K562 (cell line): ENCODE data around the gene MTA2. TPM values are rescaled to one million over a fixed set of nuclear protein-coding genes. Genes with fewer than 3 reads are reported as not detected.

Experiments
- ATAC-seq: fragments of 200-7000 bp; cut with Tn5 transposase; 3 replicates; pipeline ENCODE4 v1.9.1; 2020; ENCODE audit warnings: moderate library complexity
- BruUV-seq: library from RNA; stranded (reverse); fragments of 400-500 nt; replicated peaks from 2 replicates; lab custom pipeline; 2021; lab: Mats Ljungman, UMichigan
- CTCF ChIA-PET: fragments of 300-600 bp; formaldehyde crosslinking; extraction: SDS; loops from one replicate; lab custom pipeline; 2021; ENCODE audit warnings: low intra/inter-chr PET ratio; lab: Yijun Ruan, JAX
- POLR2A ChIA-PET: fragments of 300-600, 350-650 bp; sonication (Branson Sonifier 250); formaldehyde crosslinking; extraction: SDS; loops from one replicate; lab custom pipeline; 2021; ENCODE audit warnings: antibody characterized with exemption, inconsistent platforms; lab: Yijun Ruan, JAX
- DNase-seq, 4 experiments: peaks; one replicate each; pipeline versions ENCODE4 v3.0.0 to v3.0.0-alpha.2; 2011 to 2018; ENCODE audit warnings: low spot score in 3 of 4, mixed read lengths in 3 of 4; ENCODE audit errors: extremely low read depth in 1 of 4
- FAIRE-seq: peaks from 2 replicates; lab custom pipeline; 2011; peaks lifted over from hg19 to GRCh38; lab: Jason Lieb, UNC
- H2AFZ ChIP-seq: 2 replicates; pipeline ENCODE4 v1.6.0; 2011; ENCODE audit warnings: low read depth, low read length, control low read depth, inconsistent platforms
- H3K27ac ChIP-seq: fragments of 200-600 bp; 3 replicates; pipeline ENCODE4 v1.8.0; 2011; ENCODE audit warnings: low read depth, mild to moderate bottlenecking, control low read depth, inconsistent platforms, low read length, moderate library complexity, mixed read lengths; ENCODE audit errors: extremely low read depth
- H3K27me3 ChIP-seq, 2 experiments: fragments of 300-600 bp in 1 of 2; 2 replicates in 1 of 2; 3 replicates in 1 of 2; pipeline versions ENCODE4 v1.6.0 to v1.8.0; 2011; ENCODE audit warnings: inconsistent platforms in 2 of 2, low read length in 2 of 2, mild to moderate bottlenecking in 1 of 2, mixed read lengths in 1 of 2, moderate library complexity in 1 of 2; ENCODE audit not compliant: control insufficient read depth in 2 of 2, insufficient read depth in 2 of 2
- H3K36me3 ChIP-seq: fragments of 300-600 bp; 3 replicates; pipeline ENCODE4 v1.8.0; 2011; ENCODE audit warnings: mild to moderate bottlenecking, low read length, inconsistent platforms; ENCODE audit not compliant: control insufficient read depth, insufficient read depth
- H3K4me1 ChIP-seq, 2 experiments: fragments of 200-600 bp in 1 of 2; replicated peaks in 1 of 2; 2 replicates in 1 of 2; 3 replicates in 1 of 2; pipeline versions ENCODE4 v1.5.1 to v1.8.0; 2011; ENCODE audit warnings: inconsistent platforms in 2 of 2, low read length in 2 of 2, mild to moderate bottlenecking in 1 of 2, mixed read lengths in 1 of 2, moderate library complexity in 1 of 2; ENCODE audit not compliant: control insufficient read depth in 2 of 2, insufficient read depth in 2 of 2
- H3K4me2 ChIP-seq: 2 replicates; pipeline ENCODE4 v1.6.1; 2011; ENCODE audit warnings: low read length, control low read depth, inconsistent platforms, mixed read lengths; ENCODE audit not compliant: insufficient read depth
- H3K4me3 ChIP-seq: fragments of 200-600 bp; sonication (generic), shearing (Covaris generic); 2 replicates; pipeline ENCODE4 v1.5.1; 2016; ENCODE audit warnings: control low read depth, inconsistent platforms
- H3K79me2 ChIP-seq: fragments of 200-600 bp; 3 replicates; pipeline ENCODE4 v1.8.0; 2011; ENCODE audit warnings: low read length, inconsistent platforms; ENCODE audit not compliant: control insufficient read depth, insufficient read depth
- H3K9ac ChIP-seq, 2 experiments: 2 replicates each; pipeline versions ENCODE4 v1.6.0 to v1.6.1; 2011; ENCODE audit warnings: low read depth in 2 of 2, low read length in 2 of 2, control low read depth in 1 of 2, inconsistent platforms in 1 of 2, mild to moderate bottlenecking in 1 of 2, mixed read lengths in 1 of 2; ENCODE audit not compliant: insufficient read depth in 1 of 2
- H3K9me1 ChIP-seq: one replicate; pipeline ENCODE4 v1.6.0; 2011; ENCODE audit warnings: inconsistent platforms, mild to moderate bottlenecking, low read length, moderate library complexity; ENCODE audit not compliant: control insufficient read depth, insufficient read depth
- H3K9me3 ChIP-seq: replicated peaks from 2 replicates; pipeline ENCODE4 v1.5.1; 2011; ENCODE audit warnings: low read depth, low read length, inconsistent platforms; ENCODE audit not compliant: control insufficient read depth, insufficient read depth
- H4K20me1 ChIP-seq: replicated peaks from 2 replicates; pipeline ENCODE4 v1.6.1; 2011; ENCODE audit warnings: low read length, inconsistent platforms, mixed read lengths; ENCODE audit not compliant: control insufficient read depth, insufficient read depth
- BACH1 ChIP-seq: fragments of 200-800 bp; sonication (Bioruptor generic); IDR thresholded peaks from 2 replicates; pipeline ENCODE4 v1.6.1; 2016; ENCODE audit warnings: missing genetic modification characterization, missing compliant biosample characterization
- HNRNPUL1 ChIP-seq: fragments of 200-400 bp; formaldehyde crosslinking; IDR thresholded peaks from 2 replicates; pipeline ENCODE4 v1.6.1; 2017; ENCODE audit warnings: low read length
- KAT8 ChIP-seq: fragments of 450-650 bp; IDR thresholded peaks from 2 replicates; pipeline ENCODE4 v1.6.1; 2016; ENCODE audit warnings: low read depth, mild to moderate bottlenecking
- MAFF ChIP-seq: IDR thresholded peaks from 2 replicates; pipeline ENCODE4 v1.6.1; 2012; ENCODE audit warnings: low read length, improper control_type of control experiment
- MYNN ChIP-seq, 2 experiments: sonication (generic); formaldehyde crosslinking in 1 of 2; IDR thresholded peaks; 2 replicates each; pipeline versions ENCODE4 v1.5.0 to v1.6.1; 2016 to 2020; ENCODE audit warnings: antibody characterized with exemption in 1 of 2, missing genetic modification reagents in 1 of 2
- NRF1 ChIP-seq, 2 experiments: fragments of 450-650 bp; IDR thresholded peaks in 1 of 2; conservative IDR thresholded peaks in 1 of 2; 2 replicates each; pipeline ENCODE4 v1.6.1; 2014; ENCODE audit warnings: mild to moderate bottlenecking in 2 of 2
- POLR2AphosphoS2 ChIP-seq: IDR thresholded peaks from 2 replicates; pipeline ENCODE4 v1.6.1; 2012; ENCODE audit warnings: low read length, improper control_type of control experiment
- POLR2G ChIP-seq: fragments of 200-400 bp; formaldehyde crosslinking; IDR thresholded peaks from 2 replicates; pipeline ENCODE4 v1.6.1; 2017; ENCODE audit warnings: low read depth, mild to moderate bottlenecking, antibody characterized with exemption, low read length, moderate library complexity
- RB1 ChIP-seq: fragments of 450-650 bp; IDR thresholded peaks from 2 replicates; pipeline ENCODE4 v1.6.1; 2017; ENCODE audit warnings: low read depth, mild to moderate bottlenecking
- SIN3A ChIP-seq, 2 experiments: fragments of 150-350 bp in 1 of 2; IDR thresholded peaks; 2 replicates each; pipeline ENCODE4 v1.6.1; 2011 to 2016; ENCODE audit warnings: borderline replicate concordance in 2 of 2, low read depth in 2 of 2, low read length in 2 of 2, mild to moderate bottlenecking in 2 of 2, moderate library complexity in 2 of 2; ENCODE audit not compliant: control insufficient read depth in 1 of 2
- SPI1 ChIP-seq: IDR thresholded peaks from 2 replicates; pipeline ENCODE4 v1.6.1; 2011; ENCODE audit warnings: low read depth, low read length, control low read depth, borderline replicate concordance
- TARDBP ChIP-seq: fragments of 450-650 bp; IDR thresholded peaks from 2 replicates; pipeline ENCODE4 v1.6.1; 2016
- ZNF436 ChIP-seq: fragments of 250-450, 450-650 bp; sonication (Bioruptor Pico); formaldehyde crosslinking; IDR thresholded peaks from 2 replicates; pipeline ENCODE4 v1.7.0; 2020; ENCODE audit warnings: mild to moderate bottlenecking
- WGBS: fragments of 100-300 bp; shearing (Covaris generic); methylation state at CpG from one replicate; pipeline ENCODE4 v1.1.6; 2016; ENCODE audit warnings: low coverage, mixed read lengths; ENCODE audit not compliant: insufficient coverage; ENCODE audit errors: missing lambda C conversion rate; 5-methylcytosine and 5-hydroxymethylcytosine counted together
- in situ Hi-C: fragments of 300-500 bp; cut with MboI; formaldehyde crosslinking; loops from 4 replicates; pipeline ENCODE4 v1.15.0; 2018; ENCODE audit warnings: inconsistent platforms, mixed read lengths
- intact Hi-C: fragments of 100-400 bp; cut with micrococcal nuclease; formaldehyde crosslinking; loops from 2 replicates; pipeline ENCODE4 v1.14.2; 2022
- polyA plus RNA-seq, 8 experiments: library from polyadenylated mRNA; depleted of rRNA in 4 of 8; stranded (reverse) in 5 of 8; unstranded in 3 of 8; fragments of >200 nt; fragmentation: Nextera tagmentation in 2 of 8; fragmentation: Illumina TruSeq in 1 of 8; extraction: Ambion mirVana in 2 of 8; extraction: Trizol in 1 of 8; gene quantifications; 2 replicates each; pipeline versions ENCODE4 v1.2.1 to v1.2.3, GENCODE V29; 2011 to 2014; ENCODE audit warnings: inconsistent platforms in 1 of 8, missing spikeins in 1 of 8
- total RNA-seq, 7 experiments: library from RNA; depleted of rRNA in 6 of 7; stranded (reverse); fragments of >200 nt in 6 of 7; fragmentation: Illumina TruSeq in 2 of 7; extraction: Trizol in 2 of 7; gene quantifications; 2 replicates each; pipeline versions ENCODE4 v1.2.1 to v1.2.3, GENCODE V29; 2011 to 2021; ENCODE audit warnings: low replicate concordance in 1 of 7
- TF ChIP-seq, protein P1 (sequence below): sonication (generic); formaldehyde crosslinking; IDR thresholded peaks from 2 replicates; pipeline ENCODE4 v1.8.0; 2022; ENCODE audit warnings: mild to moderate bottlenecking, low read depth, missing genetic modification reagents
- TF ChIP-seq, protein P2 (sequence below): fragments of 250-450 bp; sonication (Bioruptor Pico); IDR thresholded peaks from 2 replicates; pipeline ENCODE4 v1.8.0; 2021; ENCODE audit warnings: moderate library complexity, mild to moderate bottlenecking, inconsistent platforms
- TF ChIP-seq, protein P3 (sequence below): fragments of 250-450 bp; sonication (Bioruptor Pico); IDR thresholded peaks from 2 replicates; pipeline ENCODE4 v1.8.0; 2022; ENCODE audit warnings: moderate library complexity, mild to moderate bottlenecking, inconsistent platforms
- TF ChIP-seq, protein P4 (sequence below), 2 experiments: fragments of 450-650 bp; conservative IDR thresholded peaks; 2 replicates each; pipeline ENCODE4 v1.6.1; 2017; ENCODE audit warnings: mild to moderate bottlenecking in 2 of 2, moderate library complexity in 2 of 2

MTA2 gene
- total and polyA plus RNA-seq, 9 of the 15 experiments (the other 6 are each of a cell fraction or from before 2014, with no cell fraction given): 6.2 to 220 (median 172) TPM

DNA sequence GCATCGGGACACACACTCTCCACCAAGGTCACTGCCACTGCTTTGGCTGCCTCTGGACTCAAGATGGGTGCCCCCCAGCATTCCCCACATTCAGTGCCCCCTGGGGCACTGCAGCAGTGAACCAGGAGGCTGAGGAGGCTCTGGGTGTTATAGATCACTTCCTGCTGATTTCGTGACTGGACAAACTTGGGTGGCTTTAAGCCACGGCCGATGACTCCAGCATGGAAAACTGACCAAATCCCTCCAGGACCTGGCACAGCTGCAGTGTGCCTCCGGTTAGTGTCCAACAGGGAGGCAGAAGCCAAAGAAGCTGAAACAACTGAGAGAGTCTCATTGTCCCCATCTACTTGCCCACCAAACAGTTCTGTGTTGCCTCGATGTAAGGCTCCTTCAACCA lies 45.9 kb upstream of the MTA2 start (continued):
- TF ChIP-seq, protein P1, sequence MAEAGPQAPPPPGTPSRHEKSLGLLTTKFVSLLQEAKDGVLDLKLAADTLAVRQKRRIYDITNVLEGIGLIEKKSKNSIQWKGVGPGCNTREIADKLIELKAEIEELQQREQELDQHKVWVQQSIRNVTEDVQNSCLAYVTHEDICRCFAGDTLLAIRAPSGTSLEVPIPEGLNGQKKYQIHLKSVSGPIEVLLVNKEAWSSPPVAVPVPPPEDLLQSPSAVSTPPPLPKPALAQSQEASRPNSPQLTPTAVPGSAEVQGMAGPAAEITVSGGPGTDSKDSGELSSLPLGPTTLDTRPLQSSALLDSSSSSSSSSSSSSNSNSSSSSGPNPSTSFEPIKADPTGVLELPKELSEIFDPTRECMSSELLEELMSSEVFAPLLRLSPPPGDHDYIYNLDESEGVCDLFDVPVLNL: no peak
- TF ChIP-seq KAT8 (no peak), BACH1 (tag) (no peak), SPI1 (no peak), HNRNPUL1 (no peak), TARDBP (no peak)
- TF ChIP-seq, protein P2, sequence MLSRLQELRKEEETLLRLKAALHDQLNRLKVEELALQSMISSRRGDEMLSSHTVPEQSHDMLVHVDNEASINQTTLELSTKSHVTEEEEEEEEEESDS (CRISPR knock-in tag): no peak
- TF ChIP-seq, all 486 proteins: peak for 0

DNA sequence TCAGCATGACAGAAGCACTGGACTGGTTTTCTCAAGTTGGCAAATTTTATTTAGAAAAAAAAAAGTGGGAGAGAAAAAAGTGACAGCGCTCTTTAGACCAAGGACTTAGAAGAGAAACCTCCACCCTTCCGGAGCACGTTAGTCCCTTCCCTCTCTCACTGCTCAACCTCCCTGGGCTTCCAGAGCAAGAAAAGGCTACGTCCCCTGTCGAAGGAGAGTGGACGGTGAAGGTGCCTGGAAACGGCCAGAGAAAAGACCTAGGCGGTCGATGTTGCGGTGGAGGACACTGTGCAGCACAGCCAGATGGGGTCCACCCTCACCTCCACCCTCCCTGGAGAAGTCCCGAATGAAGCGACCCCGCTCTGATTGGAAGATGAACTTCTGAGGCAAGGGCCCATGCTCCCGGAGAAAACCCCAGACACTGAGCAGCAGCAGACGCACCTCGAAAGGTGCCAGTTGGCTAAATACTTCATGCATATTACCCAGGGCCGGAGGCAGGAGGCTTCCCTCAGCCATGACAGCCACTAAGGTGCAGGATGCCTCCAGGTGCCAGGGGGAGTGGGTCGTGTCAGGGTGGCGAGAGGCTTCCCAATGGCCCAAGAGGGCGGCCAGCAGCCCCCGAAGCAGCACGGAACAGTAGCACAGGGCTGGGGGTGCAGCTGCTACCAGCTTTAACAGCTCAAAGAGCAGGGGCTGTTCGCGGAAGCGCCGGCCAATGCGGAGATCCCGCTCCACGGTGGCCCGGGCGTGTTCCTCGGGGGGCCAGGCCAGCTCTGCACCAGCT lies 45.4 kb upstream of the MTA2 start:
- in situ Hi-C loops: no loop called here
- Histone ChIP-seq H3K9me1 (no peaks in the 10 kb centered on the region), H3K4me1 (peaks cover 15 to 43% of the 10 kb centered on the region in 2 experiments), H4K20me1 (peaks cover 20% of the 10 kb centered on the region), H3K4me2 (peak overlapping the region; percentile 70), H3K27ac (peak overlapping the region; percentile 55; the same call in 2 of the 3 replicates), H3K79me2 (peaks cover 66% of the 10 kb centered on the region), H3K9ac (peak overlapping the region; percentile 43 to 85), H2AFZ (no peak overlapping the region), H3K9me3 (no peaks in the 10 kb centered on the region), H3K27me3 (no peaks in the 10 kb centered on the region), H3K36me3 (peaks cover 71% of the 10 kb centered on the region), H3K4me3 (no peak overlapping the region)
- POLR2A ChIA-PET: interaction anchor here (0.6 to 4.5 kb wide), 11 partner anchors 8 to 64 kb away, joined by 3 to 83 read pairs (median 5); partner anchors contain the start of genes B3GAT3, C11orf98, CSKMT and MTA2
- no peak for FAIRE-seq
- ATAC-seq: peak; percentile 4
- intact Hi-C loops: loop anchor here (1.0 to 2.0 kb wide), 3 partner anchors 18 to 48 kb away; partner anchors contain the start of genes C11orf98, CSKMT, EML3 and ROM1
- no TSS peak for BruUV-seq
- DNase-seq: peak in 1 of 4 experiments; percentile 21
- CTCF ChIA-PET: interaction anchor here (0.6 to 1.1 kb wide), 2 partner anchors 34 to 36 kb away, joined by 3 to 4 read pairs; partner anchors contain the start of gene ROM1
- WGBS: 60% methylated on average over 28 of the region's 32 CpGs
- TF ChIP-seq POLR2G: peak; percentile 67
- no peak for TF ChIP-seq MAFF
- peak in 1 of 2 experiments; percentile 13; a peak in 1 of 4 replicates for TF ChIP-seq SIN3A (IDR thresholded peaks at IDR 0.05; ENCODE audit: borderline replicate concordance in 2 of 2, control insufficient read depth in 1 of 2, low read depth in 2 of 2, low read length in 2 of 2)
- TF ChIP-seq ZNF436 (CRISPR knock-in tag): no peak
- peak; percentile 35; the same call in 1 of the 2 replicates for TF ChIP-seq POLR2AphosphoS2
- TF ChIP-seq, protein P3, sequence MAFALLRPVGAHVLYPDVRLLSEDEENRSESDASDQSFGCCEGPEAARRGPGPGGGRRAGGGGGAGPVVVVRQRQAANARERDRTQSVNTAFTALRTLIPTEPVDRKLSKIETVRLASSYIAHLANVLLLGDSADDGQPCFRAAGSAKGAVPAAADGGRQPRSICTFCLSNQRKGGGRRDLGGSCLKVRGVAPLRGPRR: no peak
- no peak for TF ChIP-seq RB1
- TF ChIP-seq MYNN (IDR thresholded peaks at IDR 0.05): 0 out of 2 replicates have a peak, but pooled peaks have one; percentile 19
- TF ChIP-seq MYNN (CRISPR knock-in tag; IDR thresholded peaks at IDR 0.05): no peak
- TF ChIP-seq NRF1 (conservative IDR thresholded peaks at IDR 0.05 in 1 of 2, IDR thresholded peaks at IDR 0.05 in 1 of 2): peak in 1 of 2 experiments; percentile 3; a peak in 1 of 4 replicates
- TF ChIP-seq, protein P4, sequence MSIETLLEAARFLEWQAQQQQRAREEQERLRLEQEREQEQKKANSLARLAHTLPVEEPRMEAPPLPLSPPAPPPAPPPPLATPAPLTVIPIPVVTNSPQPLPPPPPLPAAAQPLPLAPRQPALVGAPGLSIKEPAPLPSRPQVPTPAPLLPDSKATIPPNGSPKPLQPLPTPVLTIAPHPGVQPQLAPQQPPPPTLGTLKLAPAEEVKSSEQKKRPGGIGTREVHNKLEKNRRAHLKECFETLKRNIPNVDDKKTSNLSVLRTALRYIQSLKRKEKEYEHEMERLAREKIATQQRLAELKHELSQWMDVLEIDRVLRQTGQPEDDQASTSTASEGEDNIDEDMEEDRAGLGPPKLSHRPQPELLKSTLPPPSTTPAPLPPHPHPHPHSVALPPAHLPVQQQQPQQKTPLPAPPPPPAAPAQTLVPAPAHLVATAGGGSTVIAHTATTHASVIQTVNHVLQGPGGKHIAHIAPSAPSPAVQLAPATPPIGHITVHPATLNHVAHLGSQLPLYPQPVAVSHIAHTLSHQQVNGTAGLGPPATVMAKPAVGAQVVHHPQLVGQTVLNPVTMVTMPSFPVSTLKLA (conservative IDR thresholded peaks at IDR 0.05): 0 out of 4 replicates have a peak, but pooled peaks of 1 of the 2 experiments have one; percentile 10
